ENCODE data around the gene TRIM2. TPM values are rescaled to one million over a fixed set of nuclear protein-coding genes. Genes with fewer than 3 reads are reported as not detected.

Gene TRIM2
- total and polyA plus RNA-seq, 2 of the 8 experiments (the other 6 are each of a cell fraction or from before 2014, with no cell fraction given) = 34.0 to 59.8 TPM

DNA sequence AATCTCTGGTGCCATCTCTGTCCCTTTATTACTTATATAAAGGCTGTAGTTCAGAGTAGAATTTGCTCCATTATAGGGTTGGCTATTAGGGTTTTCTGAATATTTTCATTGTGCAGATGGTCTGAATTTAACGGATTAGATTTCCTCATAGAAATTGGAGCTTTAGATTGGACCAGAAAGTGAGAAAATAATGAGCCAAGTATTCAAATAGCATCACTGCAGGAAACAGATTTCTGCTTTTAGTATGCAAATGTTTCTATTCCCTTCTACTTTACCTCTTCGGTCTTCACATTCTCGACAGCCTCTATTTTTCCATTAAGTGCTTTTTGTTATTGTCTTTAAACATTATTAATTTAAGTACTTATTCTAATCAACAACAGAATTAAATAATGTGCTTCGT is 55.4 kb downstream of the TRIM2 start:
- POLR2A ChIA-PET (ENCODE audit: partially characterized antibody) = interaction anchor here (0.9 to 4.3 kb wide), 6 partner anchors 9 to 207 kb away, joined by 4 to 52 read pairs (median 6); partner anchors contain the start of genes TMEM131L and TRIM2
- H3K14ac ChIP-seq (ENCODE audit: insufficient read length) = no peak overlapping the region
- H3K23ac ChIP-seq (ENCODE audit: insufficient read length) = no peak overlapping the region
- 0% methylated on average over 4 of the region's 4 CpGs; no CpG with 5 or more reads in 1 of the 2 experiments for WGBS, 2 experiments (ENCODE audit: extremely low coverage in 1 of 2, insufficient coverage in 1 of 2, insufficient read length in 1 of 2, insufficient replicate concordance in 2 of 2, low coverage in 1 of 2, low lambda C conversion rate in 2 of 2, missing lambda C conversion rate in 1 of 2)
- peak overlapping the region; percentile 74 to 82 for H3K4me2 ChIP-seq (ENCODE audit: insufficient read depth in 1 of 2, low read depth in 2 of 2, low read length in 2 of 2)
- no peak overlapping the region; the same call in 1 of the 2 replicates for H3K18ac ChIP-seq (ENCODE audit: extremely low read depth, low read length)
- no peaks in the 10 kb centered on the region for H4K20me1 ChIP-seq (replicated peaks in 1 of 2; ENCODE audit: control insufficient read depth in 1 of 2, insufficient read depth in 2 of 2, low read length in 2 of 2)
- peak overlapping the region; percentile 97 for H4K5ac ChIP-seq (ENCODE audit: insufficient read length, low read depth, low read length)
- no peaks in the 10 kb centered on the region; a peak in 1 of 4 replicates for H3K9me3 ChIP-seq (ENCODE audit: insufficient read depth in 2 of 2, low read depth in 1 of 2, low read length in 1 of 2)
- H2AK5ac ChIP-seq (ENCODE audit: low read depth, low read length) = no peak overlapping the region
- no peak overlapping the region for H2BK15ac ChIP-seq (ENCODE audit: low read length)
- peaks cover 7% of the 10 kb centered on the region for H3K79me1 ChIP-seq (ENCODE audit: low read depth, low read length)
- no peak overlapping the region for H3K56ac ChIP-seq (replicated peaks; ENCODE audit: insufficient read length, low read depth, low read length)
- no peak overlapping the region for H2BK120ac ChIP-seq (replicated peaks; ENCODE audit: low read depth, low read length)
- H4K8ac ChIP-seq (ENCODE audit: extremely low read depth, insufficient read depth, low read length) = no peak overlapping the region
- peak overlapping the region; percentile 21; the same call in 1 of the 2 replicates for H3K27ac ChIP-seq (ENCODE audit: low read depth, low read length)
- H3K27me3 ChIP-seq (replicated peaks in 1 of 4; ENCODE audit: control insufficient read depth in 3 of 4, extremely low read depth in 1 of 4, insufficient read depth in 3 of 4, low read length in 3 of 4) = no peaks in the 10 kb centered on the region
- FAIRE-seq (peak; percentile 42), DNase-seq (ENCODE audit: low read depth in 1 of 2, low spot score in 2 of 2) (no peak)
- H3K23me2 ChIP-seq (ENCODE audit: low read depth, low read length) = peaks cover 10% of the 10 kb centered on the region
- TF ChIP-seq SP4 (IDR thresholded peaks at IDR 0.05; ENCODE audit: low read length) = no peak
- no peak for TF ChIP-seq NANOG (IDR thresholded peaks at IDR 0.05; ENCODE audit: insufficient read depth, low read depth, low read length, poor library complexity, severe bottlenecking)
- no peak for TF ChIP-seq CHD1 (IDR thresholded peaks at IDR 0.05; ENCODE audit: low read depth, low read length)
- TF ChIP-seq NRF1 (IDR thresholded peaks at IDR 0.05; ENCODE audit: low read depth, low read length) = no peak
- TF ChIP-seq HDAC6 (IDR thresholded peaks at IDR 0.05; ENCODE audit: low read depth, low read length) = no peak
- TF ChIP-seq SRF (IDR thresholded peaks at IDR 0.05; ENCODE audit: low read depth, low read length) = no peak
- TF ChIP-seq, protein P1, sequence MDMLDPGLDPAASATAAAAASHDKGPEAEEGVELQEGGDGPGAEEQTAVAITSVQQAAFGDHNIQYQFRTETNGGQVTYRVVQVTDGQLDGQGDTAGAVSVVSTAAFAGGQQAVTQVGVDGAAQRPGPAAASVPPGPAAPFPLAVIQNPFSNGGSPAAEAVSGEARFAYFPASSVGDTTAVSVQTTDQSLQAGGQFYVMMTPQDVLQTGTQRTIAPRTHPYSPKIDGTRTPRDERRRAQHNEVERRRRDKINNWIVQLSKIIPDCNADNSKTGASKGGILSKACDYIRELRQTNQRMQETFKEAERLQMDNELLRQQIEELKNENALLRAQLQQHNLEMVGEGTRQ (IDR thresholded peaks at IDR 0.05; ENCODE audit: low read length) = no peak
- no peak overlapping the region for H3K9ac ChIP-seq (replicated peaks in 1 of 4; ENCODE audit: extremely low read depth in 1 of 4, low read depth in 3 of 4, low read length in 3 of 4)
- H2BK12ac ChIP-seq (ENCODE audit: low read depth, low read length) = no peak overlapping the region; the same call in 1 of the 2 replicates
- peaks cover 6 to 30% (median 22%) of the 10 kb centered on the region in 4 experiments; a peak in 6 of 7 replicates for H3K4me1 ChIP-seq (replicated peaks in 1 of 4; ENCODE audit: control insufficient read depth in 3 of 4, insufficient read depth in 4 of 4, low read length in 3 of 4)
- no peak overlapping the region for H2BK5ac ChIP-seq (ENCODE audit: low read depth, low read length)
- H3K4ac ChIP-seq (replicated peaks; ENCODE audit: insufficient read length, low read depth, low read length) = no peak overlapping the region
- H2AFZ ChIP-seq (ENCODE audit: low read length) = no peak overlapping the region
- no peak overlapping the region for H4K91ac ChIP-seq (replicated peaks; ENCODE audit: insufficient read length, low read length)
- H2BK20ac ChIP-seq (ENCODE audit: low read length) = no peak overlapping the region
- CTCF ChIA-PET (ENCODE audit: partially characterized antibody) = interaction anchor here (0.6 to 1.5 kb wide), 3 partner anchors 10 to 175 kb away, joined by 3 to 4 read pairs (median 3); no protein-coding TSS in a partner anchor
- peaks cover 0 to 6% (median 0%) of the 10 kb centered on the region in 4 experiments; a peak in 2 of 8 replicates for H3K36me3 ChIP-seq (ENCODE audit: control insufficient read depth in 2 of 4, insufficient read depth in 4 of 4, low read length in 3 of 4)
- peaks cover 5 to 53% of the 10 kb centered on the region in 2 experiments; a peak in 2 of 4 replicates for H3K79me2 ChIP-seq (ENCODE audit: control insufficient read depth in 1 of 2, insufficient read depth in 2 of 2, low read length in 2 of 2)
- H3K4me3 ChIP-seq (ENCODE audit: extremely low read depth in 1 of 4, insufficient read depth in 2 of 4, low read depth in 3 of 4, low read length in 4 of 4) = peak overlapping the region in 3 of 4 experiments; percentile 1 to 61 (median 12); a peak in 4 of 8 replicates
